ENCODE results near the gene IBTK.

- TF ChIP-seq EZH2 (IDR thresholded peaks at IDR 0.05; ENCODE audit: low read depth) (no peak), CTCF (conservative IDR thresholded peaks at IDR 0.05) (no peak)
Measured at GRCh38 chr6:82264824-82265223, 17.3 kb upstream of the IBTK start.
